Testis (tissue), 2 donors: ENCODE measurements around the gene SEZ6L.

Experiments used
- CTCF ChIP-seq, 3 experiments: fragments of 450-650 bp in 2 of 3; fragments of 200-600 bp in 1 of 3; sonication (generic) in 1 of 3; IDR thresholded peaks; one replicate each; pipeline ENCODE4 v1.5.1; 2016 to 2019; ENCODE audit warnings: antibody characterized with exemption in 3 of 3, mild to moderate bottlenecking in 2 of 3, moderate library complexity in 1 of 3
- POLR2A ChIP-seq: fragments of 450-650 bp; IDR thresholded peaks from one replicate; pipeline ENCODE4 v1.6.1; 2017; ENCODE audit warnings: antibody characterized with exemption, mild to moderate bottlenecking, moderate library complexity

GRCh38 chr22:26314171-26314570 is 144.9 kb downstream of the SEZ6L start:
- no peak for TF ChIP-seq CTCF (IDR thresholded peaks at IDR 0.05)
- TF ChIP-seq POLR2A, result no peak
